Umbilical cord (tissue), 2 donors: ENCODE measurements around the gene ISM1. TPM values are rescaled to one million over a fixed set of nuclear protein-coding genes. Genes with fewer than 3 reads are reported as not detected.

Source experiments
- DNase-seq: peaks from one replicate; pipeline ENCODE4 v3.0.0-alpha.2; 2015; ENCODE audit warnings: low spot score
- total RNA-seq: library from RNA; depleted of rRNA; stranded (reverse); fragments of >200 nt; gene quantifications from one replicate; pipeline ENCODE4 v1.2.3, GENCODE V29; 2014; ENCODE audit warnings: low replicate concordance; ENCODE audit not compliant: insufficient read depth

Gene ISM1
- total RNA-seq, result 6.7 TPM

- peak; percentile 12 for DNase-seq
Observed at GRCh38 chr20:13220904-13221297, at the start of gene ISM1. ISM1 (plus strand) TSS chr20:13221274; CDS start chr20:13221777, 503 bp downstream.

GRCh38 chr20:13173201-13173600, 47.9 kb upstream of the ISM1 start:
- DNase-seq, result no peak

- DNase-seq, result no peak
Observed at GRCh38 chr20:13174402-13174801, 46.7 kb upstream of the ISM1 start.

- no peak for DNase-seq
Observed at GRCh38 chr20:13180986-13181889, 39.8 kb upstream of the ISM1 start.

GRCh38 chr20:13183005-13183404, 38.1 kb upstream of the ISM1 start:
- DNase-seq, result no peak

- no peak for DNase-seq
Observed at GRCh38 chr20:13186043-13186774, 34.9 kb upstream of the ISM1 start.

GRCh38 chr20:13187899-13188298, 33.2 kb upstream of the ISM1 start:
- no peak for DNase-seq

GRCh38 chr20:13199279-13199678, 21.8 kb upstream of the ISM1 start:
- DNase-seq, result no peak

- no peak for DNase-seq
Observed at GRCh38 chr20:13200767-13201500, 20.1 kb upstream of the ISM1 start.

- no peak for DNase-seq
Observed at GRCh38 chr20:13202565-13202964, 18.5 kb upstream of the ISM1 start.

GRCh38 chr20:13205425-13205824, 15.6 kb upstream of the ISM1 start:
- no peak for DNase-seq

- DNase-seq, result no peak
Observed at GRCh38 chr20:13205848-13206434, 15.1 kb upstream of the ISM1 start.

GRCh38 chr20:13207016-13207415, 14.1 kb upstream of the ISM1 start:
- no peak for DNase-seq

- no peak for DNase-seq
Observed at GRCh38 chr20:13211956-13212618, 9.0 kb upstream of the ISM1 start.

- no peak for DNase-seq
Observed at GRCh38 chr20:13212750-13213149, 8.3 kb upstream of the ISM1 start.

- no peak for DNase-seq
Observed at GRCh38 chr20:13213335-13213734, 7.7 kb upstream of the ISM1 start.

- no peak for DNase-seq
Observed at GRCh38 chr20:13216533-13216932, 4.5 kb upstream of the ISM1 start.

GRCh38 chr20:13219327-13220193, 1.5 kb upstream of the ISM1 start:
- no peak for DNase-seq

GRCh38 chr20:13220194-13220903, 725 bp upstream of the ISM1 start:
- DNase-seq, result peak; percentile 55

- DNase-seq, result no peak
Observed at GRCh38 chr20:13221313-13221672, 219 bp downstream of the ISM1 start.
